T follicular helper cell (primary cell): Measurements from ENCODE around the gene ARHGEF17.
"Not testable (repeated sequence)": the region's sequence is repeated elsewhere in the genome, so short reads cannot be mapped to it uniquely, and the experiment has no call there.

Experiments used
- DNase-seq: peaks from one replicate; pipeline ENCODE4 v3.0.0-alpha.2; 2020; ENCODE audit warnings: low read depth

ARHGEF17 gene

DNA sequence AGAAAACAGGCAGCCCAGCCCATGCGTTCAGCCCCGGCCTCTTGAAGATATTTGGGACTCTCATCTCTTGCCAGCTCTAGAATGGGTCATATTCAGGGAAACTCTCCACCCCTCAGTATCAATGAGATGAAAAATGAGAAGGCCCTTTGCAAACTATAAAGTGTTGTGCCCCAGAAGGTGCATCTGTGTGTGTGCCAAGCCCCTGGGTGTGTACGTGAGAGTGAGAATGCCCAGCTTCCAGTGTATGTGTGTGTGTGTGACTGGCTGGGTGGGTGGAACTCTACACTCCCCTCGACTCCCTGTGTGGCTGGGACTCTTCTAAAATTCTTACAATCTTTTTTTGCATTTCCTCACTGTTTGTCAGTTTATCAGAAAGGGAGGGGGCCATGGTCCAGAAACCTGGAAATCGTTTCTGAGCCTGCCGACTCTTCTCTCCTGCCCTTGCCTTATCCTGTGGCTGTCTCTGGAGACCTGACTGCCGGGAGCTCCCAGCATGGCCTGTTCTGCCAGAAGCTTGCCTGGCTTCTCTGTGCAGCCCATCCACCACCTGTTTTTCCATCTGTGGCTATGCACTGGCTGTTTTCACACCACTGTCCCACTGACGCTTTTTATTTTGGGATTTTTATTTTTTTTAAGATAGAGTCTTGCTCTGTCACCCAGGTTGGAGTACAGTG, 34.7 kb upstream of the ARHGEF17 start:
- no peak for DNase-seq

DNA sequence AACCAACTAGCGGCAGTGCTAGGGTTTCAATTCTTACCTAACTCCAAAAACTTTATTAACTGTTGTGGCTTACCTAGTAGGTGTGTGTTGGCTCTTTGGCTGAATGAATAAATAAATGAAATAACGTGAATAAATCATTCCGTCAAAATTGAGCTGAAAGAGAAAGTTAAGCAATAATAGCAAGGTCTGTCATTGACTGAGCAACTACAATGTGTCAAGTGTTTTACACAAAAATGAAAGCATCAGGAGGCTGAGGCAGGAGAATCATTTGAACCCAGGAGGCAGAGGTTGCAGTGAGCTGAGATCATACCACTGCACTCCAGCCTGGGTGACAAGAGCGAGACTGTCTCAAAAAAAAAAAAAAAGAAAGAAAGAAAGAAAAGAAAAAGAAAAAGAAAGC, 33.9 kb upstream of the ARHGEF17 start:
- DNase-seq = not testable (repeated sequence)

DNA sequence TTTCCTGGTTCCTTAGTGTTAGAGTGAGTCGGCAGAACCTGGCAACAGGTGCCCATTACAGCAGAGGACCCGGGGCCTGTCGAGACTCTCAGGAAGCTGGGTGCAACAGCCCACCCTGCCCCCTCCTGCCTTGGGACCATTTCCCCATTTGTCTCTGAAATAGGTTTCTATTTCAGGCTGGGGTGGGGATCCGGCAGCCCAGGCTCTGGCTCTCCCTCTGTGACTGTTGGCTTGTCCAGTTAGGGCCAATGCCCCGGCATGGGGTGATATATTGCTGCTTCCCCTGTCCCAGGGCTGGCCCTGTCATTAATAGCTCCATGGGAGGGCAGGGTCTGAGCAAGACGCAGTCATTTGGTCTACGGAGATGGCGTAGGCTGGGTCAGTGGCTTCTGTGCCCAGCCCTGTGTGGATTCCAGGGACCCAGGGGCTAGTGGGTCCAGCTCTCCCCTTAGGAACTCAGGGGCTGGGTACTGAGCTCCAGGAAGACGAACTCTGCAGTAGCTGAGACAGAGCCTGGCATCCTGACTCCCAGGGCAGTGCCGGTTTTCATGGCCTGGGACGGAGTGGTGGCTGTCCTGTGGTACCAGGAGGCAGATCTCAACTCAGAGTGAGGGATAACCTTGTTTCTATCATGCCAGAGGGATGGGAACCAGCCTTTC, 33.2 kb upstream of the ARHGEF17 start:
- DNase-seq = no peak

DNA sequence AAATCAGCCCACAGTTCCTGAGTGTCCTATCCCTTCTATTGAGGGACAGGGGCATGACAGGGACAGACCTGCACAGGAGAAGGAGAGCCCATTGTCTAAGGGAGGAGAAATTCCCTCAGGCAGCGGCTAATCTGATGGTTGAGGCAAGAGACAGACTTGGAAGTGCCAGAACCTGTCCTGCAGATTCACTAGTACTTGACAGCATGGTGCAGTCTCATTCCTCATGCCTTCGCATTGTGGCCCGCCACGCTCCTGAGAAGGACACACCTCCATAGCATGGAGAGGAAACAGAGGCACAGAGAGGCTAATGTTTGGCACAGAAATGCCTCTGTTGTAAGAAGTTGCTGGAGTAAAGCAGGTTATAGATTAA, 32.7 kb upstream of the ARHGEF17 start:
- DNase-seq = no peak

DNA sequence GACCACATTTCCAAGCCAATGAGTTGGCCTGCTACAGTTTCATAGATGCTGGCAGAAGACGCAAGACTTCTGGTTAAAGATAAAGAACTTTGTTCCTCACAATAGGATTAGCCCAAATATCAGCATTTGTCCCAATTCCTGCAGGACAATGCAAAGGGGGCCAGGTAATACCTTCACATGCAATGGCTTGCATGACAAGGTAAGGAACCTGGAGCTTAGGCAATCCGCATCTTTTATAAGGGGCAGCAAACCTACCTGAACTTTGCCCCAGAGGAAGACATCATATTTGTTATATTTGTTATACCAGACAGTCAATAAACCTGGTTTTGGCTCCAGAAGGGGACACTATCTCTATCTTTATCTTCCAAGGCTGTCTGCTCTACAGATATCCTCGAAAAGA, 30.6 kb upstream of the ARHGEF17 start:
- no peak for DNase-seq

DNA sequence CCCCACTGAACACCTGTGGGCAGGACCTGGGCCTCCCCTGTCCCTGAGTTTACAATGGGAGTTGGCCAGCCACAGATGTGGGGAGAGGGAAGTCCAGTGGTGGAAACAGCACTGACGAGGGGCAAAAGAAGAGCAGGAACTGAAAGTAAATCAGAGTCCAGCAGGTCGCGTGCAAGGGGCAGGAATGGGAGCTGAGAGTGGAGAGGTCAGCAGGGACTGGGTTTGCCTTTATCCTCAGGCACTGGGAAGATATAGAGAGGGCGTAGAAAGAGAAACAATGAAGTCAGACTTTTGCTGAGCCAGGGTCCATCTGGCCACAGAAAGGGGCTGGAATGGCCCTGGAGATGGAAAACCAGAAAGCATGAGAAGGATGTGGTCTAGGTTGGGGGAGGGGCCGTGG, 27.4 kb upstream of the ARHGEF17 start:
- no peak for DNase-seq

DNA sequence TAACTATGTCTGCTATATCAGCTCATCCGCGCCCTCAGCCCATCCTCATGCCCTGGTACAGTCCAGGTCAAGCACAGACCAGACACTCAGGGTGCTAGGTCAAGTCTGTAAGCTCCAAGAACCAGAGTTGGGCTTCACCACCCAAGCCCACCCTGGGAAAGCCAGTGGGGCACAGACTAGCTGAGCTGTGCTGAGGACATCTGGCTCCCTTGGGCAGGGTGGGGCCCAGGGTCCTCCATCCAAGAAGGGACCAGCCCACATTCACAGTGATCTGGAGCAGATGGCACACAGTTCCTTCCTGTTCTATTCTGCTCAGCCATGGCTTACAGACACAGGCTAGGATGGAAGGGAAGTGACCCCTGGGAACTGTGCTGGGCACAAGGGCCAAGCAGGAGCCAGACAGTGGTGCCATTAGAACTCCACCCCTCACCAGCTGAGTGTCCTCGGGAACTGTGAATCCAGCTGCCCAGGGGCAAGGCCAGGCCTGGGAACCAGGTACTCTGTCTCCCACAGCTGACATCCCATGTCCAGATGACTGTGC, 26.8 kb upstream of the ARHGEF17 start:
- DNase-seq = no peak

DNA sequence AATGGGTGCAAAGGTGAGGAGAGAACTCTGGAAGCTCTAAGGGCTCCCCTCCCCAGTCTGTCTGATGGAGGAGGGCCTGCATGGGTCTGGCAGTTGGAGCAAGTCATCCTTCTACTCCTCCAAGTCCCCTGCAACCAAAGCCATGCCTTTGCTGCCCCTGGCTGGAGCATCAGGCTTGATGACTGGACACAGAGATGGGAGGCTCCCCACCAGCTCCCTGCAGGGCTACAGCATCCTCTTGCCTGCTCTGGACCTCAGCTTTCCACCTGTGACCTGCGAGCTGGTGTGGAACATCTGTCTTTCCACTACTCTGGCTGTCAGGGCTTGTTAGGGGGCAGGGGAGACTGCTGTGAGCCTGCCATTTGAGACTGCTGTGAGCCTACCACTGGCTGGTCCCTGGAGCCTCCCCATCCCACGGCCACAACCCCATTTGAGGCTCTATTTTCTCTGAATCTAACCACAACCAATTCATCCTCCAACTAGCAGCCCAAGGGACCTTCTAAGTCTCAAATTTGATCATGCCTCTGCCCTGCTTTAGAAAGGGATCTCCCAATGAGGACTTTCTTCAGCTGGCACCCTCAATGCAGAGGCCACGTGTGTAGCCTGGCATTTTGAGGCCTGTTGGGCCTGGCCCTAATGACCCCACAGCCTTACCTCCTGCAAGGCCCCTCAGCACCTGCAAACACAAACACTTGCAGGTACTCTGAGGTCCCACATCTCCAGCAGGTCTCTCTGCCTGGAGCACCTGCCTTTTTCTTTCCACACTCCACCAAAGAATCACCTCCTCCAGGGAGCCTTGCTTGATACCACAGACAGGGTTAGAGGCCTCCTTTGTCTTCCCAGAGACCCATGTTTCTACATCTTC, 26.0 kb upstream of the ARHGEF17 start:
- no peak for DNase-seq

DNA sequence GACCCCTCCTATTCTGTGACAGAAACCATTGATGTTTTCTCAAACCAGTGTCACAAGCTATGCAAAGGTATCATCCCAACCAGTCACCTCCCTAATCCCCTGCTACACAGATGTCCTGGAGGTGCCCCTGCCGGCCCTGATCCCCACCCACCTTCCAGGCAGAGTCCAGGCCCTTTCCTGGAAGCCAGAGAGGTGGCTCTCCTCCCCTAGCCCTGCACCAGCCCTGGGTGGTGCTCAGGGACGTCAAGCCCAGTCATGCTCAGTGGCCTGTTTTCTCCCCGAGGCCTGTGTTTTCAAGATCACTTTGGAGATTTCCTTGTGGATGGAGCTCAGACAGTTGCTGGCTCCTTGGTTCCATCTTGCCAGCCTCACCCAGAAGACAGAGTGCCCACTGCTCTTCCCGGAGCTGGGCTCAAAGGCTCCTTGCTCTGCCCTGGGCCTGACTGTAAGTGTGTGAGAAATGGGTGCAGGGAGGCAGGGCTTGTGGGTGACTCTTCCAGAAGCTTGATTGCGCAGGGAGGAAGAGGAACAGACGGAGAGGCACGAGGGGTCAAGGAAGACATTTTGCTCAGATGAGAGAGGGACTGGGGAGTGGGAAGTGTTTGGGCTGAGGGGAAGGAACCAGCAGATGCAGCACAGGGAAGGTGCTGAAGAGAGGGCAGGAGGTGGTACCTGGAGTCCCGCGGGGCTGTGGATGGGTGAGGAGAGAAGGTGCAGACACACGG, 24.6 kb upstream of the ARHGEF17 start:
- no peak for DNase-seq

DNA sequence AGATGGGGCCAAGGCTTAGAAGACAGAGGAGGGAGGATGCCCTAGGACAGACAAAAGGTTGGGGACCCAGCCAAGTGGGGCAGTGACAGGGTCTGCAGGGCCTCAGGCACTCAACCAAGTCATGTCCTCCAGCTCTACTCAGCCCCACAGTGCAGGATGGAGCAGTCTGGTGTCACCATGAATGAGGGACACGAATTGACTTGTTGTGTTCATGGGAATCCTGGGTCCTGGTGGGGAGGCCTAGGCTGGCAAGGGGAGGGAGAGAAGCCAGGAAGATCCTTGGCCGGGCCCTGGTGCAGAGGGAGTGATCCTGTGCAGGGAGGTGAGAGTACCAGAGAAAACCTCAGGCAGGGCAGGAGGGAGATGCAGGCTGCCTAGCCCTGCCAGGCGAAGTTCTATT, 24.0 kb upstream of the ARHGEF17 start:
- no peak for DNase-seq

DNA sequence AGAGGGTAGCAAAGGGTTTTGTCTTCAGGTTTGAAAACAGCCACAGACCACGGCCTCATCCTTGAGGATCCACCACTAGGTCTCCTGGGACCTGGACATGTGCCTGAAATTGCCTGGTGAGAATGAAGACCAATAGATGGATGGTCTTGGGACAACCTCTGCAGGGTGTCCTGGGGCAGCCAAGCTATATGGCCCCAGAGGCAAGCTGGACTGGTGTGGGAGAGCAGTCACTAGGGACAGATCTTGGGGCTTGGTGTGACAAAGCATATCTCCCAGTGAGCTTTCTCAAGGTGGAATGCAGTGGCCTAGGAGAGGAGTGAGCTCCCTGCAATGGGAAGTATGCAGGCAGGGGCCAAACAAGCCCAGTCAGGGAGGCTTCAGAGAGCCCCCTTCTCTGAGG, 22.4 kb upstream of the ARHGEF17 start:
- DNase-seq = no peak

DNA sequence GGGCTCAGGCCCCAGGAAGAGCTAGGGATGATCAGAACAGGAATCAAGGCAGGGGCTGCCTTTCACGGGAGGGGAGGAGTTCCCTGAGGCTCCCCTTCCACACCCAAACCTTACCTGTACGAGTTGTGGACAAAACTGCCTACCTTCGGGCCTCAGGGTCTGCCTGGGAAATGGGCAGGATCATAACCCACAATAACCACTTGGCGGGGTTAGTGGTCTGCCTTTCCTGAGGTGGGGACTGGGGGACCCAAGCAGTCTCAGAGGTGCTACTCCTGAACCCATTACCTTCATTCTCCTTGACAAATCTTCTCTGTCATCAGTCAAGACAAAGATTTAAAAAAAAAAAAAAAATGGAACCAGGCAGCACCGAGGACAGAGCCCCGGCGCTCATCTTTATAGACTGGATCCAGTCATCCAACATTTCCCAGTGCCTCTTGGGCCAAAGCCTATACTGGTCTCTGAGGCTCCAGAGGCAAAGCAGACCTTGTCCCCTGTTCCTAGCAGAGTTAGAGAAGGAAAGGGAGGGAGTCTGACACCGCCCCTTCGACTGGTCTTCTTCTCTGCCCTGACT, 21.8 kb upstream of the ARHGEF17 start:
- no peak for DNase-seq

DNA sequence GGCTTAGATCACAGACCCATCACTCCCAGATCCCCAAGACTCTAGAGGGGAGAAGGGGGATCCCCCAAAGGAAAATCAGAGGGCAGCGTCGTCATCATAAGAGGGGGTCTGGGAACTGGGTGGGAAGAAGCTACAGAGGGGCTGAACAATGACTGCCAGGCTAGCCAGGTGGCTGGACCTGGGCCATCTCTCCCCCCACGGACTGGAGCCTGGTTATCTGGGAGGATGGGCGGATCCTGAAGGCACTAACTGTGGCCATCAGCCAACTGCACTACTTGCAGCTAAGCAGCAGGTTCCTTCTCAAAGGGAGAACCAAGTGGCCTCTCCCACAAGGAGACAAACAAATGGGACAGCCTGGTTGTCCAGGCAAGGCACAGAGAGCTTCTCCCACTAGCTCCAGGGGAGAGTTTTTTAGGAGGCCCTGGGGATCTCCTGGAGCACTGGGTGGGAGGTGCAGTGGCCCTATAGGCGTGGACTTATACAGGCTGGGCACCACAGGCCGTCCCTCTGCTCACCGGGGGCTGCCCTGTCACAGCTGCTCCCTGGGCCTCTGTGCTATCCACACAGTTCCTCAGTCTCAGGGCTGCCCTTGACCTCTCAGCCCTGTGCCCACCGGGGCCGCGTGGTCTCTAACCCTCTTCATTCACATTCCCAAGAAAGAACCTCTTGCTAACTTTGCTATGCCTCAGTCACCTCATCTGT, 20.5 kb upstream of the ARHGEF17 start:
- no peak for DNase-seq

DNA sequence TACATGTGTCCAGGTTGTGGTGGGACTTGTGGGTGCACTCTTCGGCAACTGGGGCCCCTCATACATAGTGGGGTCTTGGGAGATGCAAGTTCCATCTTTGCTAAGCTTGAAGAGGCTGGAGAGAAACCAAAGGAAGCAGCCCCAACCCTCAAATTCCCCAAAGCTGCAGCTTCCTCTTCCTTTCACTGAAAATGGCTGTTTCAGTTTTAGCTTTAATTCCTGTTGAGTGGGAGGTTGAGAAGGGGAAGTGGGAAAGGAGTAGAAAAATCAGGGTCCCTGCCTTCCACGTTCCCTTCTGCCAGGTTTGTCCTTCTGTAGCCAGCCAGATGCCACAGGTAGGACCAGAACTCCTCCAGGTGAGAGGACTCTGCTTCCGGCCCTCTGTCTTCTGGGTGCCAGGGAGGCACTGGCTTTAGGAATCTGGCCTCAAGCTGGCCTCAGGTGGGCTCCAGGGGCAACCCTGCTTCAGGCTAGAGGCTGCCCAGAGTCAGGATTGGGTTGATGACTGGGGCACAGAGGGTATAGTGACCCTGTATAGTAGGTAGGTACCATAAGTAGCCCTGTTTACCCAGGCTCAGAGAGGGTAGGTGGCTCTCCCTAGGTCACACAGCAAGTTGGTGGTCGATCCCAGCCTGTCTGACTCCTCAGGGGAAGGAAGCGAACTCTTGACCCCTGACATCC, 19.7 kb upstream of the ARHGEF17 start:
- DNase-seq = no peak

DNA sequence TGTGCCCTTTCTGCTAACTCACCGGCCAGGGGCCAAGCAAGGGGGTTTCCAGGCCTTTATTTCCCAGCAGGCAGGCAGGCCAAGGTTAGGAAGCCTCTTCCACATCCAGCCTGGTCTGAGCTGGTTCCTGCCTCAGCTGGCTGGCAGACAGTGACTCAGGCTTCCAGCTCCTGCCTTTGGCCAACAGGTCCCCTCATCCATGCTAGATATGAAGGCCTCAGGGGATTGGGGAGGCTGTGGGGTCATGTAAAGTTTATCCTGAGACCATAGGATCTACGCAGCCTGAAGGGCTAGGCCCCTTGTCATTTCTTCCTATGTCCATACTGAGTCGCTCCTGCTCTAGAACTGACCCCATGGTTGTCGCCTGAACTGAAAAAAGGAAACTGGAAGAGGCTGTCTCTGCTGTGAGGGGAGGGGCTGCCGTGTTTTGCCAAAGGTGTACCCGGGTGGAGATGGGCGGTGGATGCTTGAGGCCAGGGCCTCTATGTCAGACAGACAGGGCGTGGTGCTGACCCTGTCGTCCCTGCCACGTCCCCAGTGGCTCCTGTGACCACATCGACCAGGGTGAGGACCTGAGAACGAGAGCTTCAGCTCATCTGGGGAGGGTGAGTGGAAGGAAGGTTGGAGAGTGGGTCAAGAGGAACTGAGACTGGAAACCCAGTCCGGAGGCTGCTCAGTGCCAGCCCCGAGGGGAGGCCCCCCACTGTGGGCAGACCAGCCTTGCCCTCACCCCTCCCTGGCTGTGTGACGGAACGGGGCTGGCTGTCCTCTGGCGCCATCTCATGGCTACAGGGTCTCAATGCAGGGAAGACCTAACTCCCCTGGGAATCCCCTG, 19.0 kb upstream of the ARHGEF17 start:
- DNase-seq = peak; percentile 15

DNA sequence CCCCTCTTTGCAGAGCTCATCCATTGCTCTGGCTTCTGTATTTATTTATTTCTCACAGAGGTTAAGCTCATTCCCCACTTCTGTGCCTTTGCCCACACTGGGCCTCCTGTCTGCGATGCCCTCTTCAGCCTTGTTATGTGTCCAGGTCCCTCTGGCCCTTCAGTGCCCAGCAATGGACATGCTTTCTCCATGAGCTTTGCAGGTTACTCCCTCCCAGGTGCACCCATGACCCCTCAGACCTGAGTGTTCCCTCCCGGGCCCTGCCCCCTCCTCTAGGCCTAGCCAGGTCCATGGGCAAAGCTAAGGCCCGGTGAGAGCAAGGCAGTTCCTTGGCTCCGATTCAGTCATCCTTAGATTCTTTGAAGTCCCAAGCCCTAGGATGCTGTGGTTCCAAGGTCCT, 17.5 kb upstream of the ARHGEF17 start:
- no peak for DNase-seq

DNA sequence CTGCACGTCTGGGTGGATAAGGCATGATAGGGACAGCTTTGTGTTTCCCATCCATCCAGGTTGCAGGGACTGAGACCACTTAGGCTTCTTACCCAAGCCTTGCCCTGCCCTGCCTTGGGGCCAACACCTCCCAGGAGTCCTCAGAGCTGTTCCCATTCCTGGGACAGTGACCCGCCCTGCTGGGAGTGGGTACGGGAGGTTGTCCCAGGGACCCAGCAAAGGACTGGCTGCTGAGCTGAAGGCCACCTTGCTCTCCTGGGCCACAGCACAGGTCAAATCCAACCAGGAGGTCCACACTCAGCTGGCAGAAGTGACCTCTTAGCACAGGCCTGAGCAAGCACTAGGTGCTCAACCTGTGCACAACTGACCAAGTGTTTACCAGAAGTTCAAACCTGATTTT, 16.9 kb upstream of the ARHGEF17 start:
- DNase-seq = no peak

DNA sequence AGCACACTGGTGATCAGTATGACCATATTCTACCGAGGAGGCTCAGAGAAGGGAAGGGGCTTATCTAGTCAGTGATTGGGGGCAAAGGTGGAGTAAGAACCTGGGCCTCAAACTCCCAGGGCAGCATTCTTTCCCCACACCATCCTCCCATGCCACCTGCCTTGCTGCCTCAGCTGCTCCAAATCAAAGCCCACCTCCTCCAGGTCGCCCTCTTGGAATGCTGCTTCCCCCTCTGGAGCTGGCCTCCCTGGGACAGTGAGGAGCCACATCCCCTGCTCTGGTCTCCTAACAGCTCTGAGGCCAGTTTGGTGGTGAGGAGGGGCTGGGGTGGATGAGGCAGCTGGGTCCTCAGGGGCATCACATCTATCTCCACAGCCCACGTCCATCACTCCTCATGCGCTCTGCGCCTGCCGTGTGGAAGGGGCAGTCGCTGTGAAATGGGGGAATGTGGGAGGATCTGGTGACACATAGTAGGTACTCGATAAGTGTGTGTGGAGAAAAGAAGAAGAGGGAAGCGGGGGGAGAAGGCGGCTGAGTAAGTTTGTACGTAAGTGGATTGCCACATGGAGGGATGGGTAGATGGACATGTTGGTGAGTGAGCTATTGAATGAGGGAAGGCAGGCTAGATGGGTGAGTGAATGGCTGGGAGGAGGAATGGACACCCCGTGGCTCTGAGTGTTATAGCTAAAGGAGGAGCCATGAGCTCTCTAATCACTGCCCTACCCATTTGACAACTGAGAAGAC, 16.1 kb upstream of the ARHGEF17 start:
- DNase-seq = no peak

DNA sequence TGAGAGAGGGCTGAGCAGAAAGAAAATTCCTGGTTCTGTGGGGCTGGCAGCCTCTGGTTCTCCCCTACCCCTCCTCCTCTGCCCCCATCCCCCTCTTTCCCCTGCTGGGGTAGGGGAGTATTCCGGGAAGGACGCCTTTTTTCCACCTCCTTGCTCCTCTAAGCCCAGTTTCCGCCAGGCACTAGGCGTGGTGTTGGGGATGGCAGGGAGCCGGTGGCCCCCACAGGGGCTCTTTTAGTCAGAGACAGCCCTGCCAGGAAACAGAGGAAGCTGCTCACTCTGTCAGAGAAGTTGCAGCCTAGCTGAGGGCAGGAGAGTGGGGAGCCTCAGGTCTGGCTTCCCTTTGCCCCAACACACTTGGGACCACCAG, 15.6 kb upstream of the ARHGEF17 start:
- DNase-seq = no peak
